Measurements from ENCODE around the gene COMMD4. TPM values are rescaled to one million over a fixed set of nuclear protein-coding genes. Genes with fewer than 3 reads are reported as not detected.
"Not testable (repeated sequence)": the region's sequence is repeated elsewhere in the genome, so short reads cannot be mapped to it uniquely, and the experiment has no call there.

The COMMD4 gene
- total and polyA plus RNA-seq, 2 donors from 2014 or later, result 67.6 to 162 TPM

DNA sequence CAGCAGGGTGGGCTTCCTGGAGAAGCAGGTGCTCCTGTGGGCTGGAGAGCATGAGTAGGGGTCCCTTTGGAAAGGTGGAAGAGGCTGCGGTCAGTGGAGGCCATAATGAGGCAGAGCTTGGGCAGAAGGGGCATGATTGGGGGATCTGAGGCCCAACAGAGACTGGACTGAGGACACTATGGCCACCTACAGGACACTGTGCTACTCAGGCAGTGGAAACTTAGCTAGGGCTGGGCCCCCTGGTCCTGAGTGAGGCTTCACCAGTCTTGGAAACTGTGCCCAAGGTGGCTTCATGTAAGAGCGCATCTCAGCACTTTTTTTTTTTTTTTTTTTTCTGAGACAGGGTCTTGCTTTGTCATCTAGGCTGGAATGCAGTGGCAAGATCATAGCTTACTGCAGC, 6.3 kb upstream of the COMMD4 start:
- DNase-seq (peak in 1 of 5 donors; percentile 30), FAIRE-seq (no peak)
- Histone ChIP-seq H3K36me3 (ENCODE audit: control insufficient read depth in 2 of 3, insufficient read depth in 3 of 3, low read length in 3 of 3) (no peaks in the 10 kb centered on the region), H3K9ac (ENCODE audit: low read length in 3 of 3) (no peak overlapping the region), H3K4me1 (ENCODE audit: control insufficient read depth in 2 of 3, insufficient read depth in 2 of 3, low read depth in 1 of 3, low read length in 3 of 3) (no peaks in the 10 kb centered on the region), H3K27me3 (ENCODE audit: control insufficient read depth, insufficient read depth, low read length) (no peaks in the 10 kb centered on the region), H3K27ac (ENCODE audit: low read depth in 2 of 2, low read length in 2 of 2) (no peak overlapping the region), H3K4me3 (ENCODE audit: low read length in 3 of 3) (no peak overlapping the region), H3K9me3 (ENCODE audit: control insufficient read depth in 2 of 3, insufficient read depth in 1 of 3, low read length in 3 of 3) (no peaks in the 10 kb centered on the region)
- intact Hi-C loops (cut with DNase I), result no loop called here
- TF ChIP-seq, protein P1, sequence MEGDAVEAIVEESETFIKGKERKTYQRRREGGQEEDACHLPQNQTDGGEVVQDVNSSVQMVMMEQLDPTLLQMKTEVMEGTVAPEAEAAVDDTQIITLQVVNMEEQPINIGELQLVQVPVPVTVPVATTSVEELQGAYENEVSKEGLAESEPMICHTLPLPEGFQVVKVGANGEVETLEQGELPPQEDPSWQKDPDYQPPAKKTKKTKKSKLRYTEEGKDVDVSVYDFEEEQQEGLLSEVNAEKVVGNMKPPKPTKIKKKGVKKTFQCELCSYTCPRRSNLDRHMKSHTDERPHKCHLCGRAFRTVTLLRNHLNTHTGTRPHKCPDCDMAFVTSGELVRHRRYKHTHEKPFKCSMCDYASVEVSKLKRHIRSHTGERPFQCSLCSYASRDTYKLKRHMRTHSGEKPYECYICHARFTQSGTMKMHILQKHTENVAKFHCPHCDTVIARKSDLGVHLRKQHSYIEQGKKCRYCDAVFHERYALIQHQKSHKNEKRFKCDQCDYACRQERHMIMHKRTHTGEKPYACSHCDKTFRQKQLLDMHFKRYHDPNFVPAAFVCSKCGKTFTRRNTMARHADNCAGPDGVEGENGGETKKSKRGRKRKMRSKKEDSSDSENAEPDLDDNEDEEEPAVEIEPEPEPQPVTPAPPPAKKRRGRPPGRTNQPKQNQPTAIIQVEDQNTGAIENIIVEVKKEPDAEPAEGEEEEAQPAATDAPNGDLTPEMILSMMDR (IDR thresholded peaks at IDR 0.05; ENCODE audit: borderline replicate concordance, extremely low read depth, insufficient read depth), result no peak

DNA sequence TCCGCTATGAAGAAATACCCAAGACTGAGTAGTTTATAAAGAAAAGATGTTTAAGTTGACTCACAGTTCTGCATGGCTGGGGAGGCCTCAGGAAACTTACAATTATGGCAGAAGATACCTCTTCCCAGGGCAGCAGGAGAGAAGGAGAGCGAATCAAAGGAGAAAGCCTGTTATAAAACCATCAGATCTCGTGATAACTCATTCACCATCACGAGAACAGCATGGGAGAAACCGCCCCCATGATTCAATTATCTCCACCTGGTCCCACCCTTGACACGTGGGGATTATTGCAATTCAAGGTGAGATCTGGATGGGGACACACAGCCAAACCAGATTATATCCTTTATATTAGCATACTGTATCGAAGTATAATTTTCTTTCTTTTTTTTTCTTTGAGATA, 3.8 kb upstream of the COMMD4 start:
- H3K9me3 ChIP-seq (ENCODE audit: control insufficient read depth in 2 of 3, insufficient read depth in 1 of 3, low read length in 3 of 3); H3K9ac ChIP-seq (ENCODE audit: low read length in 3 of 3); FAIRE-seq; intact Hi-C loops (cut with DNase I); H3K27me3 ChIP-seq (ENCODE audit: control insufficient read depth, insufficient read depth, low read length); H3K27ac ChIP-seq (ENCODE audit: low read depth in 2 of 2, low read length in 2 of 2); H3K36me3 ChIP-seq (ENCODE audit: control insufficient read depth in 2 of 3, insufficient read depth in 3 of 3, low read length in 3 of 3); H3K4me1 ChIP-seq (ENCODE audit: control insufficient read depth in 2 of 3, insufficient read depth in 2 of 3, low read depth in 1 of 3, low read length in 3 of 3); H3K4me3 ChIP-seq (ENCODE audit: low read length in 3 of 3): not testable (repeated sequence)
- DNase-seq, result peak in 1 of 5 donors; percentile 15

DNA sequence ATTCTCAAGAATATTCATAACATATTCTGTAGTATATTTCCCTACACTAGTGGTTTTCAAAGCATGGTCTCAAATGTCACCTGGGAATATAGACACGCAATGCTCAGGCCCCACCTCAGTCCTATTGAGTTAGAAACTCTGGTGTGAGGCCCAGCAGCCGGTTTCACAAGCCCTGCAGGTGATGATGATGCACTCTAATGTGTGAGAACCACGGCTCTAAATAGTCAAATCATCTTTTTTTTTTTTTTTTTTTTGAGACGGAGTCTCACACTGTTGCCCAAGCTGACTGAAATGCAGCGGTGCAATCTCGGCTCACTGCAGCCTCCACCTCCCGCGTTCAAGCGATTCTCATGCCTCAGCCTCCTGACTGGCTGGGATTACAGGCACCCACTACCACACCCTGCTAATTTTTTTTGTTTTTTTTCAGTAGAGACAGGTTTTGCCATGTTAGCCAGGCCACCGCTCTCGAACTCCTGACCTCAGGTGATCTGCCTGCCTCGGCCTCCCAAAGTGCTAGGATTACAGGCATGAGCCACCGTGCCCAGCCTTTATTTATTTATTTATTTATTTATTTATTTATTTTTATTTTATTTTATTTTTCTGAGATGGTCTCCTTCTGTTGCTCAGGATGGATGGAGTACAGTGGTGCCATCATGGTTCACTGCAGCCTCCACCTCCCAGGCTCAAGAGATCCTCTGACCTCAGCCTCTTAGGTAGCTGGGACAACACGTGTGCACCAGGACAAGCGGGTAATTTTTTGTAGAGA, 2.0 kb upstream of the COMMD4 start:
- H3K9me3 ChIP-seq (ENCODE audit: control insufficient read depth in 2 of 3, insufficient read depth in 1 of 3, low read length in 3 of 3); intact Hi-C loops (cut with DNase I); FAIRE-seq; H3K36me3 ChIP-seq (ENCODE audit: control insufficient read depth in 2 of 3, insufficient read depth in 3 of 3, low read length in 3 of 3); H3K9ac ChIP-seq (ENCODE audit: low read length in 3 of 3); H3K4me1 ChIP-seq (ENCODE audit: control insufficient read depth in 2 of 3, insufficient read depth in 2 of 3, low read depth in 1 of 3, low read length in 3 of 3); H3K27me3 ChIP-seq (ENCODE audit: control insufficient read depth, insufficient read depth, low read length); H3K4me3 ChIP-seq (ENCODE audit: low read length in 3 of 3); H3K27ac ChIP-seq (ENCODE audit: low read depth in 2 of 2, low read length in 2 of 2): not testable (repeated sequence)
- DNase-seq, result peak in 1 of 5 donors; percentile 31

DNA sequence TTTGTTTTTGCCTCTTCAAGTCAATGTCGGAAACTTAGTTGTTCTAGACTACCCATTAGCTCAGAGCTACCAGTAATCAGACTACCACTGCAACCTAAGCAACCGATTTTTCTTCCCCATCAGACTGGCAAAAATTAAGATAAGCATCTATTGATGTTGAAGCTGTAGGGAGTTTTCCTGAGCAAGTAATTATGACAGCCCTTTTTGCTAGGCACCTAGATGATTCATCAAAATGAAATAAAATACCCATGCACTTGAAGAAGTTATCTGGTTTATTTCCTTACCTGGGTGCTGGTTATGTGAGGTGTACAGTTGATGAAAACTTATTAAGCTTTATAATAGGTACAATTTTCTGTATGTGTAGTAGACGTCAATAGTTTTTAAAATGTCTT, 554 bp upstream of the COMMD4 start:
- Histone ChIP-seq H3K9ac (ENCODE audit: low read length in 3 of 3) (peak overlapping the region in 2 of 3 donors; percentile 33 to 55), H3K27ac (ENCODE audit: low read depth in 2 of 2, low read length in 2 of 2) (no peak overlapping the region), H3K4me1 (ENCODE audit: control insufficient read depth in 2 of 3, insufficient read depth in 2 of 3, low read depth in 1 of 3, low read length in 3 of 3) (peaks cover 0 to 7% (median 0%) of the 10 kb centered on the region in 3 donors), H3K36me3 (ENCODE audit: control insufficient read depth in 2 of 3, insufficient read depth in 3 of 3, low read length in 3 of 3) (no peaks in the 10 kb centered on the region), H3K27me3 (ENCODE audit: control insufficient read depth, insufficient read depth, low read length) (no peaks in the 10 kb centered on the region), H3K9me3 (ENCODE audit: control insufficient read depth in 2 of 3, insufficient read depth in 1 of 3, low read length in 3 of 3) (no peaks in the 10 kb centered on the region), H3K4me3 (ENCODE audit: low read length in 3 of 3) (peak overlapping the region; percentile 58 to 75 (median 67))
- intact Hi-C loops (cut with DNase I), result no loop called here
- TF ChIP-seq, protein P1 (IDR thresholded peaks at IDR 0.05; ENCODE audit: borderline replicate concordance, extremely low read depth, insufficient read depth), result no peak
- no peak for DNase-seq
- no peak for FAIRE-seq
